Immature natural killer cell (primary cell): ENCODE measurements around the gene GABRG3. TPM values are rescaled to one million over a fixed set of nuclear protein-coding genes. Genes with fewer than 3 reads are reported as not detected.

ENCODE experiments used
- DNase-seq, 3 donors: peaks; one replicate each; pipeline ENCODE4 v3.0.0; 2022; ENCODE audit warnings: mixed read lengths in 1 of 3
- H3K27ac Mint-ChIP-seq, 6 donors: one replicate each; pipeline ENCODE4 v1.8.0; 2020; ENCODE audit warnings: mixed read lengths in 6 of 6, mild to moderate bottlenecking in 5 of 6, inconsistent platforms in 4 of 6, moderate library complexity in 3 of 6
- H3K27me3 Mint-ChIP-seq, 3 donors: one replicate each; pipeline ENCODE4 v1.8.0; 2020 to 2021; ENCODE audit warnings: low read depth in 3 of 3, mild to moderate bottlenecking in 3 of 3, mixed read lengths in 3 of 3, moderate library complexity in 3 of 3, inconsistent platforms in 1 of 3
- H3K36me3 Mint-ChIP-seq, 3 donors: one replicate each; pipeline ENCODE4 v1.8.0; 2020; ENCODE audit warnings: mixed read lengths in 3 of 3, inconsistent platforms in 2 of 3, mild to moderate bottlenecking in 2 of 3
- H3K4me1 Mint-ChIP-seq, 2 donors: one replicate each; pipeline ENCODE4 v1.8.0; 2020; ENCODE audit warnings: inconsistent platforms in 2 of 2, mild to moderate bottlenecking in 2 of 2, mixed read lengths in 2 of 2, moderate library complexity in 1 of 2
- H3K4me3 Mint-ChIP-seq, 5 donors: one replicate each; pipeline ENCODE4 v1.8.0; 2020; ENCODE audit warnings: mild to moderate bottlenecking in 5 of 5, mixed read lengths in 5 of 5, inconsistent platforms in 3 of 5, moderate library complexity in 3 of 5
- H3K9me3 Mint-ChIP-seq, 6 donors: one replicate each; pipeline ENCODE4 v1.8.0; 2020; ENCODE audit warnings: mild to moderate bottlenecking in 6 of 6, mixed read lengths in 6 of 6, inconsistent platforms in 4 of 6, moderate library complexity in 3 of 6
- polyA plus RNA-seq, 3 donors: library from polyadenylated mRNA; unstranded; fragments of 300-500 nt; fragmentation: Illumina TruSeq; gene quantifications; one replicate each; pipeline ENCODE4 v1.2.3, GENCODE V29; 2021

The GABRG3 gene
- polyA plus RNA-seq, 3 donors from 2014 or later: not detected

DNA sequence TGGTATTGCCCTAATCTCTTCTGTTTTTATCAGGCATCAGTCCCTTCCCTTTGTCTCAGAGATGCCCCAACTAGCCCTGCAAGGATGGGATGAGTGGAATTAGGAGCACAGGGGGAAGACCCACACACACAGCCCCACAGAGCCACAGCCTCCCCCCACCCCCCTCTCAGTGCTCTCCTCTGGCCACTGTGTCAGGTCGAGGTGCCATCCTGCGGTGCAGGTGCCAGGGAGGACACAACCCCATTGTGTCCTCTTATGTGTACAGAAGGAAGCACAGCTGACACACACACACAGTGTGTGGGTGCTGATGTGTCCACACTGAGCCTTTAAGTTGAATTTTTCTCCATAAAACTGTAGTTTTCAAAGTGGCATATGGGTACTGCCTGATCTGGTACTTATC is 593.7 kb downstream of the GABRG3 start:
- Mint-ChIP-seq H3K27ac (no peak overlapping the region), H3K36me3 (peaks cover 0 to 3% (median 0%) of the 10 kb centered on the region in 3 donors)

DNA sequence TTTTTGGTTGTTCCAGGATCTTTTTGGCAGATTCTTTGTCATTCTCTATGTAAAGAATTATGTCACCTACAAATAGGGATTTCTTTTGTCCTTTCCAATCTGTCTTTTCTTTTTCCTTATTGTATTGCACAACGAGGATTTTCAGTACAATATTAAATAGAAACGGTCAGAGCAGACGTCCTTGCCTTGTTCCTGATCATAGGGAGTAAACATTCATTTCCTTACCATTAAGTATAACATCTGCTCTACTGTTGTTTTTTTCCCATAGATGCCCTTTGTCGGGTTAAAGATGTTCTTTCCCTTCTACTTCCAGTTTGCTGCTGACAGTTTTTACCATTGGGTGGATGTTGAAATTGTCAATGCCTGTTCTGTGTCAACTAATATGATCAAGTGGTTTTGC is 599.8 kb downstream of the GABRG3 start:
- Mint-ChIP-seq H3K27ac (no peak overlapping the region), H3K9me3 (peaks cover 17 to 34% (median 22%) of the 10 kb centered on the region in 6 donors), H3K36me3 (no peaks in the 10 kb centered on the region), H3K4me1 (no peaks in the 10 kb centered on the region), H3K4me3 (no peak overlapping the region), H3K27me3 (peaks cover 0 to 1% (median 0%) of the 10 kb centered on the region in 3 donors)
- DNase-seq: no peak

More for the DNA sequence above, 593.7 kb downstream of the GABRG3 start:
- Mint-ChIP-seq H3K4me1 (no peaks in the 10 kb centered on the region), H3K4me3 (no peak overlapping the region), H3K9me3 (peaks cover 11 to 45% (median 23%) of the 10 kb centered on the region in 6 donors), H3K27me3 (peaks cover 0 to 1% (median 0%) of the 10 kb centered on the region in 3 donors)
- no peak for DNase-seq

DNA sequence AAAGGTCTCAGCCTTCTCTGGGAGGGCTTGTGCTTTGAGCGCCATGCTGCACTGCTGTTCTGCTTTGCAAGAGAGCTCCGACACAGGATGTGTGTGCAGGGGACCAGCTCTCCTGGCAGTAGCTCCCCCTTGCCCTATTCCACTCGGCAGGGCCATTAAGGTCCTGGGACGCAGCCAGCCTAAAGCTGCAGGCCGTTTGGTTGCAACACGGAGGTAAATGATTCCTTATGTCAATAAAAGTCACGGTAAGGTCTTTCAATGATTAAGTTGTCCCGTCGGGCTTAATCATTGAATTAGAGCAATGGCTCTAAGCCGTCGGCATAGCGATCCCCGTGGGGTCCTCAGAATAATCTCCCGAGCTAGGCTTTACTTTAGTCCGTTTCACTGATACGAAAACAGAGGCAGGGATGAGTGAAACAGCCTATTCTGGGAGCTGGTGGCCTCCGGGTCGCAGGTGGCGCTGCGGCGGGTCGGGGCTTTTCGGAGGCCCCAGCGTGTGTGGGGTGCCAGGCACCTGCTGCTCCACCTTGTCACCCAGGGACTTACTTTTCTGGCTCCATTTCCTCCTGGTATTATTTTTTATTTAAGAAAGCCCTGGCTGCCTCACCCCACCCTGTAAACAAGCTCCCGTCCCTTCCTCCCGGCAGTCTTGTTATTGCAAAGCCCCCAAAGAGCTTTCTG is 603.0 kb downstream of the GABRG3 start:
- Mint-ChIP-seq H3K27ac (no peak overlapping the region), H3K4me3 (no peak overlapping the region), H3K27me3 (peaks cover 0 to 1% (median 0%) of the 10 kb centered on the region in 3 donors), H3K4me1 (no peaks in the 10 kb centered on the region), H3K36me3 (no peaks in the 10 kb centered on the region), H3K9me3 (peaks cover 13 to 45% (median 19%) of the 10 kb centered on the region in 6 donors)
- DNase-seq: no peak

DNA sequence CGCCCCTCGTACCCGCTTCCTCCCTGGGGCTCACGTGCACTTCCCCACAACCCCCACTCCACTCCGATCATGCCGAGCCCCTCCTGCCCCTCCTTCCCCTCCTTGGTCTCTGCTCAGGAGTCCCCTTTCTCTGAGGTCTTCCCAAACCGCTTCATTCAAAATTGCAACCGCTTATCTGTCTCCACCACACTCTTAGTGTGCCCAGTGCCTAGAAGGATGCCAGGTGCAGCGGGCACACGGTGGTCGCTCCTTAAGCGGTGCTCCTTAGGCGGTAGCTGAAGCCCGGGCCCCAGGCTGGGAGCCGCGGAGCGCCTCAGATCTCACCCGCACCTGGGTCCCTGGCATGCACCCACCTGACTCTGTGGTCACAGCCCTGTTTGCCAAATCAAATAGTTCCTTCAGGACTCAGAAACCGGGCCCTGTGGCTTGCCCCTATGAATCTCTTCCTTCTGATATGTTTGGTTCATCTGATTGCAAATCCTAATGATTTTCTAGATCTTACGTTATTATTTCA is 603.6 kb downstream of the GABRG3 start:
- Mint-ChIP-seq H3K36me3 (no peaks in the 10 kb centered on the region), H3K9me3 (peaks cover 13 to 45% (median 20%) of the 10 kb centered on the region in 6 donors), H3K4me1 (no peaks in the 10 kb centered on the region), H3K4me3 (no peak overlapping the region), H3K27ac (no peak overlapping the region), H3K27me3 (peaks cover 0 to 1% (median 0%) of the 10 kb centered on the region in 3 donors)
- DNase-seq: no peak

DNA sequence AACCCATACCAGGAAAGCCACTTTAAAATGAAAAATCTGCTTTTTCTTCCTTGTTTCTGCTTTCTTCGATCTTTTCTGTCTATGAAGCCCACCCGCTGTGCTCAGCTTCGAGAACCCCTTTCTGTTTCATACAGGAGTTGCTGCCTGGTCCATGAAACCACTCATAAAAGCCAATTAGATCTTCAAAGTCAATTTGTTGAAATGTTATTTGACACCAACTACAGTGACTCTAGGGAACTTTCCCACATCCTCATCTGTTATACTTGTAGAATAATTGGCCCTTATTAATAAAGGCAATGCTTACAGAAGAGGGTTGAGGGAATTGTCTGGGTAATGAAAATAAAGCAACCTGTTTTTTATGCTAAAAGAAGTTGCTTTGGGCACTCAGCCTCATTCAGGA is 604.5 kb downstream of the GABRG3 start:
- DNase-seq: no peak
- no peak overlapping the region for H3K27ac Mint-ChIP-seq
- H3K36me3 Mint-ChIP-seq: no peaks in the 10 kb centered on the region
- no peak overlapping the region for H3K4me3 Mint-ChIP-seq
- H3K4me1 Mint-ChIP-seq: no peaks in the 10 kb centered on the region
- H3K9me3 Mint-ChIP-seq: peaks cover 12 to 44% (median 21%) of the 10 kb centered on the region in 6 donors
- H3K27me3 Mint-ChIP-seq: peaks cover 0 to 1% (median 0%) of the 10 kb centered on the region in 3 donors

DNA sequence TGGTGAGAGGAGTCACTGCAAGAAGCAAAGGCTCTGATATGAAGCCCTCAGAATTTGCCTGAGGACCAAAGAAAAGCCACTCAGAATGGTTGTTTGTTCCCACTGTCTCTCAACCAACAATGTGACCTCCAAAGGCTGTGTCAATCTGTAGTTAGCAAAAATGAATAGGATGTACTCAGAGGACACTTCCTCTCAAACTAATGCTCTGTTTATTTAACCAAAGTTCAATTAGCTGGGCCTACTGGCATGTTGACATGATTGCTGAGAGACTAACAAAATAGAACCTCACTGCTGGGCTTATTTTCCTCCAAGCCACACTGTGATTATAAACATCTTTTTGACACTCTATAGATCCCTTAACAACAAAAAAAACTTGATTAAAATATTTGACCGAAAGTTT is 605.6 kb downstream of the GABRG3 start:
- Mint-ChIP-seq H3K36me3 (no peaks in the 10 kb centered on the region), H3K27me3 (peaks cover 0 to 1% (median 0%) of the 10 kb centered on the region in 3 donors), H3K4me3 (no peak overlapping the region), H3K9me3 (peaks cover 6 to 42% (median 15%) of the 10 kb centered on the region in 6 donors), H3K27ac (no peak overlapping the region), H3K4me1 (no peaks in the 10 kb centered on the region)
- DNase-seq: no peak

DNA sequence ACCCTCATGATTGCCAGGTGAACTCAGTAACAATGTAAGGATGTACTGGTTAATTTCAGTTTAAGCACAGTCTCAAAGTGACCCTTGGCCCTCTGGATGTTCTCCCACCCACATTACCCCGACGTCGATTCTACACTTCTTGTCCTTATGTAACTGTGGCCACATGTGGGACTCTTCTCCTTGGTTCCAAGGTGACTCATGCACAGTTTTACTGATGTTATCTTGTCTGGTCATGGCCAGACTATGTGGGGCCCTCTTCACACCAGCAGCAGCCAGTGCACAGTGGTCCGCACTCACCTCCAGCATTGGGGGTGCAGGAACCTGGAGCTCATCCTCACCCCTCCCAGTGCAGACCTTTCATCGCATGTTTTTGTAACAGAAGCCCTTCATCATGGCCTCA is 608.8 kb downstream of the GABRG3 start:
- Mint-ChIP-seq H3K27me3 (peaks cover 0 to 1% (median 0%) of the 10 kb centered on the region in 3 donors), H3K4me1 (no peaks in the 10 kb centered on the region), H3K27ac (no peak overlapping the region), H3K9me3 (peaks cover 9 to 48% (median 12%) of the 10 kb centered on the region in 6 donors), H3K36me3 (no peaks in the 10 kb centered on the region), H3K4me3 (no peak overlapping the region)
- DNase-seq: no peak

DNA sequence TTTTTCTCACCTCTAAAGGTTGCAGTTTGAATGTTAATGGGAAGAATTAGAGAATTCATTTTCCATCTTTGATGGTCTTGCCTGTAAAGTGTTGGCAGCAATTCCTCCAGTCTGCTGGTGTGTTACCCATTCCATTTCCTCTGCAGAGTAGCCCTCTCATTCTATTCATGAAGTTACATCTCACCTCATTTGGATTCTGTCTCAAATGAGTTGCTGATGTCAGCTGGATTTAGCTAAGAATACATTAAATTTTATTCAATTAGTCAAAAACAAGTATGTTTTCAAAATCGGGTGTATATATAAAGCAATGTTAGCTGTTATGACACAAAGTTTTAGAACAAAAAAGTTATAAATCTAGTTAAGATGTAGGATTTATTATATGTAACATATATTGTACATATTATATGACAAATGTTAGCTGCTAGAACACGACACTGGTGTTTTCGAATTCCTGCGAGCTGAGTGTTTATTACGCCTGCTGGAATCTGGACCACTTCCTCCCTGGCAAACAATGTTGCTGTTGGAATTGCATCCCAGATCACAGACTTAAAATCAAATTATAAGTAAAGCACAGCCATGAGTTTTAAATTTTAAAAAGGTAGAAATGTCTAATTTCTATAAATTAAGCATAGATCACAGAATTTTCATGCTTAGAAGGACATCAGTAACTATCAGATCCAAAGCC is 611.9 kb downstream of the GABRG3 start:
- no peak for DNase-seq
- H3K27me3 Mint-ChIP-seq: peaks cover 0 to 3% (median 1%) of the 10 kb centered on the region in 3 donors
- no peaks in the 10 kb centered on the region for H3K4me1 Mint-ChIP-seq
- H3K27ac Mint-ChIP-seq: no peak overlapping the region
- H3K36me3 Mint-ChIP-seq: no peaks in the 10 kb centered on the region
- H3K4me3 Mint-ChIP-seq: no peak overlapping the region
- H3K9me3 Mint-ChIP-seq: peaks cover 3 to 29% (median 7%) of the 10 kb centered on the region in 6 donors

DNA sequence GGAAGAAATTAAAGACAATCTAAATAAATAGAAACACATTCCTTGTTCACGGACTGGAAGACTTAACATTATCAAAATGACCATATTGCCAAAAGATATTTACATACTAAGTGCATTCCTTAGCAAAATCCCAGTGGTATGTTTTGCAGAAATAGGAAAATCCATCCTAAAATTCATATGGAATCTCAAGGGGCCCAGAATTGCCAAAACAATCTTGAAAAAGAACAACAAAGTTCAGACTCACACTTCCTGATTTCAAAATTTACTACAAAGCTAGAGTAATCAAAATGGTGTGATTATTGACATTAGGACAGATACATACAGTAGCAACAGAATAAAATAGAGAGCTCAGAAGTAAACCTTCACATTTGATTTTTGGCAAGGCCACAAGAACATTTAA is 612.7 kb downstream of the GABRG3 start:
- Mint-ChIP-seq H3K27ac (no peak overlapping the region), H3K4me3 (no peak overlapping the region), H3K4me1 (no peaks in the 10 kb centered on the region), H3K9me3 (peaks cover 3 to 23% (median 6%) of the 10 kb centered on the region in 6 donors), H3K27me3 (peaks cover 0 to 3% (median 1%) of the 10 kb centered on the region in 3 donors), H3K36me3 (no peaks in the 10 kb centered on the region)
- no peak for DNase-seq

DNA sequence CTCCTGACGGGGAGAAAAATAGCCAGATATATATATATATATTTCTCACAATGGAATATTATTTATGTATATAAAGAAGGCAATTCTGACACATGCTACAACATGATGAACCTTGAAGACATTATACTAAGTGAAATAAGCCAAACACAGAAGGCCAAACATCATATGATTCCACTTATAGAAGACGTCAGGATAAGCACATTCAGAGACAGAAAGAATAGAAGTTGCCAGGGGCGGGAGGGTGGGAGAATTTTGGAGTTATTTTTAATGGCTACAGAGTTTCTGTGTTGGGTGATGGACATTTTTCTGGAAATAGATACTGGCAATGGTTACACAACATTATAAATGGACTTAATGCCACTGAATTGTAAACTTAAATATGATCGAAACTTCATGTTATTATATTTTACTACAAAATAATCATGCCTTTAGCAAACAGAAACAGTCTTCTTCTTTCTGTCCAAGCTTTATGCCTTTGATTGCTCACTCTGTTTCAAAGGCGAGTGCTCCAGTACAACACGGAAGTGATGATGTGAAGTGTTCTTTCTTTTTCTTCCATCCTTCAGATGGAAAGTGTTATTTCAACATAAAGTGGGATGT is 614.2 kb downstream of the GABRG3 start:
- no peak overlapping the region for H3K27ac Mint-ChIP-seq
- no peak for DNase-seq
- no peaks in the 10 kb centered on the region for H3K36me3 Mint-ChIP-seq
- H3K4me1 Mint-ChIP-seq: no peaks in the 10 kb centered on the region
- peaks cover 0 to 3% (median 3%) of the 10 kb centered on the region in 3 donors for H3K27me3 Mint-ChIP-seq
- H3K4me3 Mint-ChIP-seq: no peak overlapping the region
- H3K9me3 Mint-ChIP-seq: peaks cover 0 to 26% (median 9%) of the 10 kb centered on the region in 6 donors

DNA sequence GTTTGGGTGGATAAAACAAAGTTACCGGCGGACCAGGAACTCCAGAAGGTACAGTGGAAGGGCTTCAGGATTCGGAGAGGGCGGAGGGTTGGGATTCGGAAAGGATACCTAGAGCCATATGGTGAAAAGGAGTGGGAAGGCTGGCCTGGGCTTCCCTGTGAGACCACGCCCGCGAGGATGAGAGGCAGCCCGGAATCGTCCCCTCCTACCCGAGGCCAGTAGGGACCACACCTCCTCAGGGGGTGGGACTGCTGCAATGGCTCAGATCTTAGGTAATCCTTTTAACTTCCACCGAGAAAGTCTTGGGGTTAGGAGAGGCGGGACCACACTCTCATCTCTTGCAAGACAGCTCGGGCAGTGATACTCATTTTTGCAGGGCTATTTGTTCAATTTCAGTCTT is 616.8 kb downstream of the GABRG3 start:
- no peaks in the 10 kb centered on the region for H3K36me3 Mint-ChIP-seq
- H3K27me3 Mint-ChIP-seq: peaks cover 2 to 3% (median 3%) of the 10 kb centered on the region in 3 donors
- H3K9me3 Mint-ChIP-seq: peaks cover 0 to 27% (median 9%) of the 10 kb centered on the region in 6 donors
- no peak overlapping the region for H3K27ac Mint-ChIP-seq
- DNase-seq: no peak
- no peaks in the 10 kb centered on the region for H3K4me1 Mint-ChIP-seq
- H3K4me3 Mint-ChIP-seq: no peak overlapping the region

DNA sequence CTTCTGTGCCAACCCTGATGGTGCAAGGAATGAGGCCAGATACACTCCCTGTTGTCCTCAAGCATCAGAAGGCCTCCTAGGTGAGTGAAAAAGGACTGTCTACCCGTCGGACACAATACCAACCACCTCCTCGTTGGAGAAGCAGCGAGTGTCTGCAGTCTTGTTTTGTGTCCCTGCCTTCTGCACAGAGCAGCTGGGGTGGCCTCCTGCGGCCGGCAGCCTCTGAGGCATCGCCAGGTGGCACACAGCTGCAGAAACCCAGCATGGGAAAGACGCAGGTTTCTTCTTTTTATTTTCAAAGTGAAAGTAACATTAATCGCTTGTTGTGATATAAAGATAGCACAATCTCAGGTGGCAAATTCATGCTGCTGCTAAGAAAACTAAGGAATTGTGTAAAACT is 618.3 kb downstream of the GABRG3 start:
- no peak for DNase-seq
- no peaks in the 10 kb centered on the region for H3K4me1 Mint-ChIP-seq
- no peaks in the 10 kb centered on the region for H3K36me3 Mint-ChIP-seq
- no peak overlapping the region for H3K4me3 Mint-ChIP-seq
- no peak overlapping the region for H3K27ac Mint-ChIP-seq
- H3K9me3 Mint-ChIP-seq: peaks cover 0 to 25% (median 10%) of the 10 kb centered on the region in 6 donors
- H3K27me3 Mint-ChIP-seq: peaks cover 2 to 3% (median 3%) of the 10 kb centered on the region in 3 donors

DNA sequence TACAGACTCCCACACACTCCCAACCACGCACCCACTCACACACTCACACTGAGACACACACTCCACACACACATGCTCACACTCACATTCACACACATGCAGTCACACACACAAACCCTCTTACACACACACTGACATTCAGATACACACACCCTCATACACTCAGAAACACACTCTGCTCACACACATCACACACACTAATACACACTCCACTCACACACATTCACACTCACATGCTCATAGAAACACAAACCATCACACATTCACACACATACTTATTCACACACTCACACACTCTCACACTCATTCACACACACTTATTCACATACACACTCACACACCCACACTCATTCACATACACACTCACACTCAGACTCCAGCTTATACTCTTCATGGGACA is 618.8 kb downstream of the GABRG3 start:
- H3K27ac Mint-ChIP-seq: no peak overlapping the region
- H3K4me1 Mint-ChIP-seq: no peaks in the 10 kb centered on the region
- H3K9me3 Mint-ChIP-seq: peaks cover 0 to 25% (median 10%) of the 10 kb centered on the region in 6 donors
- H3K4me3 Mint-ChIP-seq: no peak overlapping the region
- H3K27me3 Mint-ChIP-seq: peaks cover 2 to 3% (median 3%) of the 10 kb centered on the region in 3 donors
- no peak for DNase-seq
- H3K36me3 Mint-ChIP-seq: no peaks in the 10 kb centered on the region
